CD1c-positive myeloid dendritic cell (primary cell): ENCODE measurements around the gene L3HYPDH.
A peak's percentile ranks its signal among the peaks of the same experiment; 100 is the strongest.
"Not testable (repeated sequence)": the region's sequence is repeated elsewhere in the genome, so short reads cannot be mapped to it uniquely, and the experiment has no call there.

Experiments
- DNase-seq: peaks from one replicate; pipeline ENCODE4 v3.0.0-alpha.2; 2016; ENCODE audit errors: extremely low spot score

Gene L3HYPDH

GRCh38 chr14:59478540-59478939 lies 5.7 kb downstream of the L3HYPDH start:
- no peak for DNase-seq

DNA sequence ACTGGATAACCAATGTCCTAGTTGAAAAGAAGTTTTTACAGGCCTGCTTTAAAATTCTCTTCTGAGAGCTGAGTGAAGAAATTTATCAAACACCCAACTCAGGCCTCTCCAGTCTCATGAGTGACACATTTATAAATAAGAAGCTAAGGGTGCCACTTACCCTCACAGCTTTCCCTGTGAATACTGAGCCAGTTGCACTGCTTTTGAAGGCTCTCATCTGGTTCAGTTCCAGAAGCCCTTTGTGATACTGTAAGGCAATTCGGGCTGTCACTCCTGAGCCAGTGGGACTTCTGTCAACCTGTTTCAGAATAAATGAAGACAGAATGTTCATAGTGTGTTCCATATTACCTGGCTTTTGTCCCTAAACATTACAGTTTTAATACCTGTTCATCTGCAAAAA lies 8.5 kb downstream of the L3HYPDH start:
- no peak for DNase-seq

DNA sequence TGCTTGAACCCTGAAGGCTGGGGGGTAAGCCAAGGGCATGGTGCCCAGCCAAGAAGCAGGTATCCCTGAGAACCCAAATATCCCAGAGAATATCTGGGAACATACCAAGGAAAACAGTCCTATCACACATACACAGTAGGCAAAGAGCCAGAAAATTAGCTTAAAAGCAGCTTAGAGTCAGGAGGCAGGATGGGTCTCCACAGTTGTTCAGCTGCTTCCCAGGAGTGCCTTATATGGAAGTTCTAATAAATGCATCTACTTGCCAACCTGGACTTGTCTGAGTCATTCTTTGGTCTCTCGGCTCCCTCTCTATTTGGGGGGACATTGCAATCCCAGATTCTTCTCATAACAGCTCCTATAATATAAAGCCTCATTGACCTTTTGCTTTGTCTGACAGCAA lies 10.0 kb downstream of the L3HYPDH start:
- DNase-seq: no peak

GRCh38 chr14:59465316-59466135 lies 18.7 kb downstream of the L3HYPDH start, which contains the start of gene GPR135:
Gene GPR135 (minus strand): TSS chr14:59465380. CDS start chr14:59465226, 154 bp downstream.
- DNase-seq: no peak

GRCh38 chr14:59464486-59465315 lies 19.5 kb downstream of the L3HYPDH start:
- peak; percentile 66 for DNase-seq

GRCh38 chr14:59463787-59464485 lies 20.3 kb downstream of the L3HYPDH start:
- no peak for DNase-seq

DNA sequence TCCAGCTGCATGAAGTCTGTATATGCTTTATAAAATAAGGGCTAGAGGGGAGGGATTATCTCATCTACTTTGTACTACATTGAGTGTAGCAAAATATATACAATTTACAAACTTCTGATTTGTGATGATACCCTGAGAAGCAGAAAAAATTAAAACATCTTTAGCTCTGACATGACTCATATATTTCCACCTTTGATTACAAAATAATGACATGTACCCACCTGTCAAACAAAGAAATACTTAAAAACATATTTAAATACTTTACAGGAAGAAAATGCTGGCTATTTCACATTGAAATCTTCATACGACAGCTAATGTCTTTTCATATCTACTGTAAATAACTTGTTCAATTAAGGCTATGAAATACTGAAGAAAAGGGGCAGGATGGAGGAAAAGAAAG lies 22.3 kb downstream of the L3HYPDH start:
- DNase-seq: no peak

DNA sequence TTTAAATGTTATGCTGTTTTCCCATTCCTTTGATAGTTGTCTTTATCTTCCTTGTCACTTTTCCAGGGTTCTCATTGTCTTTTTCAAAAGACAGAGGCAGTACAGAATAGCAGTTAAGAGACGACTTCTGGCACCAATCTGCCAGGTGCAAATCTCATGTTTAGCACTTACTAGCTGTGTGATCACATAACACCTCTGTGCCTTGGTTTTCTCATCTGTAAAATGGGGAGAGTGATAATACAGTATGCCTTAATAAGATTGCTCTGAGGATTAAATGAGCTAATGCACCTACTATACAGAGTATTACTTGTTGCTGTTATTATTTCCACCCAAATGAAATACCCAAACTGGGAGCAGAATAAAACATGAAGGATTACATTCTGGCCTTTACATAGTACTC lies 23.8 kb downstream of the L3HYPDH start:
- DNase-seq: no peak

DNA sequence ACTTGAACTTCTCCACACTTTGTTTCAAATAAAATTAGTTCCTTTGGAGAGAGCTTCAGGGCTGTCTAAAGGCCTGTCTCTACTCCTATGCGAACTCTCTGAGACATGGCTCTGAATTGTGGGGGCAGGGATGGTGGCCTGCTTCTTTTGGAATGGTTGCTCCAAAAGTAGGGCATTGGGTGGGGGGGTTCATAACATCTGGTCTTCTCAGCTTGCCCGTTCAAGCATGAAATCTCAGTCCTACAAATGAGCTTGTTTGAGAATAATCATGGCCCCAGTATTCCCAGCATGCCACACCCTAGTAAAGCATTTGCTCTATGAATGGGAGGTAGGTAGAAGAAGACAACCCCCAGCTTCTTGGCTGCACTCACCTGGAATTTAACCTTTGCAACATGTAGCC lies 25.7 kb downstream of the L3HYPDH start:
- no peak for DNase-seq

DNA sequence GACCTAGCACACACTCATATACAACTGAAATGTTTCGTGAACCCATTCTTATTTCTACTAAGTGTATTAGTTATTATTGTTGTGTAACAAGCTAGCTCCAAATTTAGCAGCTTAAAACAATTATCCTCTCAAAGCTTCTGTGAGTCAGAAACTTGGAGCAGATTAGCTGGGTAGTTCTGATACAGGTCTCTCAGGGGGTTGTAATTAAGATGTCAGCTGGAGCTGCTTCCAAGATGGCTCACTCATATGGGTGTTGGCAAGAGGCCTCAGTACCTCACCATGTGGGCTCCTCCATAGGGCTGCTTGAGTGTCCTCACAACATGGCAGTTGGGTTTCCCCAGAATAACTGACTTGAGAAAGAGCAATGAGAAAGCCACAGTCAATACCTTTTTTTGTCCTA lies 28.8 kb downstream of the L3HYPDH start:
- no peak for DNase-seq

- no peak for DNase-seq
Observed at GRCh38 chr14:59454139-59454538, 30.1 kb downstream of the L3HYPDH start.

DNA sequence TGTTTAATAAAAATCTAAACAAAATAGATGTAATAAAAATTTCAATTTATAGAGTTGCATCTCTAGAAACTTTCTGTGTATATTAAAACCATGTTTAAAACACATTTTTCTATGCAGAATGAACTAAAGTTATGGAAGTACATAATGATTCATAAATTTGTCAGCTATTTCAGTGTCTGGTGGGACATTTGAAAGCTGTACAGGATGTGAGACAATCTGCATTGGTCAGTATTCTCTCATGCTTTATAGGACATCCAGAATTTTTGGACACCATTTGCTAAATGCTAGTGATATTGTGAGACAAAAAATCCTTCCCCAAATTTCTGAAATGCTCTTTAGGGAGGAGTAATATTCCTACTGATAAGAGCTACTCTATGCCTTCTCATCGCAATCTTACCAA lies 32.4 kb downstream of the L3HYPDH start:
- no peak for DNase-seq

- DNase-seq: no peak
Observed at GRCh38 chr14:59450716-59451115, 33.5 kb downstream of the L3HYPDH start.

GRCh38 chr14:59448673-59449072 lies 35.5 kb downstream of the L3HYPDH start:
- DNase-seq: not testable (repeated sequence)

DNA sequence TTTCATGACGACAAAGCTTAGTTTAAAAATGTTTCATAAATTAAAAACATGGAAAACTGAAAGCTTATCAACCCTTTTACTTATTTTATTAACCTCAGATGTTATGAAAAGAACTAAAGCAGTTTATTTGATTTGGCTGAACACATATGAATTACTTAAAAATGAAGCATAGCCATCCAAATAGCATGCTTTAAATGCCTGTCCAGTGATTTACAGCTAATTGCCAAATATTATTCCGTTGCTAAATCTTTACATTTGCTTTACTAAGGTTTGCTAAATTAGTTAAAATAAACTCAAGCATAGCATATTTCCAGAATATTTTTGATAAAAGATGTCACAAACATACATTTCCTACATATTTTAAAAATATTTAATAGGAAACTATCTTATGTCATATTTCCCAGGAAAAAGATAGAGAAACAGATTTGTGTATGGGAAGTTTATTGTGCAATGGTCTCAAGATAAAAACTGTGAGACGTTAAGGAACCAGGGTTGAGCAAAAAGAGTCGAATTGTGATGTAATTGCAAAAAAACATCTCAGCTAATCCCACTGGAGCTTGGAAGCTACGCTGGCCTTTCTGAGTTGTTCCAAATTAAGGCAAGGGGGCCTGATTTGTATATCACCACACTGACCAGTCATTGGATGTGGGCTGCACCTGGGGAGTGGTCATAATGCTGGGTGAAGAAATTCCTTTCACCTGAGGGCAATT lies 44.8 kb downstream of the L3HYPDH start:
- DNase-seq: peak; percentile 40

DNA sequence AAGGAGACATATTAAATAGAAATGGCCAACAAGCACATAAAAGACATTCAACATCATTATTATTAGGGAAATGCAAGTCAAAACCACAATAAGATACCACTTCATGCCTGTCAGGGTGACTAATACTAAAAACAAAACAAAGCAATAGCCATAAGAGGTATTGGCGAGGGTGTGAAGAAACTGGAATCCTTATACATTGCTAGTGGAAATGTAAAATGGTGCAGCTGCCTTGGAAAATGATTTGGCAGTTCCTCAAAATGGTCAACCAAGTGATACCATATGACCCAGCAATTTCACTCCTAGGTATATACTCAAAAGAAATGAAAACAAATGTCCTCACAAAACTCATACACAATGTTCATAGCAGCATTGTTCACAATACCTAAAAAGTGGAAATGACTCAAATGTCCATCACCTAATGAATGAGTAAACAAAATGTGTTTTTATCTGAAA lies 46.0 kb downstream of the L3HYPDH start:
- DNase-seq: peak; percentile 29

GRCh38 chr14:59435987-59436386 lies 48.2 kb downstream of the L3HYPDH start:
- peak; percentile 65 for DNase-seq

GRCh38 chr14:59435101-59435500 lies 49.1 kb downstream of the L3HYPDH start:
- DNase-seq: no peak

DNA sequence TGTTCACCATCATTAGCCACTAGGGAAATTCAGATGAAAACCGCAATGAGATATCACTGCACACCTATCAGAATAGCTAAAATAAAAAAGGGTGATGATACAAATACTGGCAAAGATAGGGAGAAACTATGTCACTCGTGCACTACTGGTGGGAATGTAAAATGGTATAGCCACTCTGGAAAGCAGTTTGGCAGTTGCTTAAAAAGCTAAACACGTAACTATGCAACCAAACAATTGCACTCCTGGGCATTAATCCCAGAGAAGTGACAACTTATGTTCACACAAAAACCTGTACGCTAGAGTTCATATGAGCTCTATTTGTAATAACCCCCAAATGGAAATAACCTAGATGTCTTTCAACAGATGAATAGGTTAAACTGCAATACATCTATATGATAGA lies 54.4 kb downstream of the L3HYPDH start:
- no peak for DNase-seq

DNA sequence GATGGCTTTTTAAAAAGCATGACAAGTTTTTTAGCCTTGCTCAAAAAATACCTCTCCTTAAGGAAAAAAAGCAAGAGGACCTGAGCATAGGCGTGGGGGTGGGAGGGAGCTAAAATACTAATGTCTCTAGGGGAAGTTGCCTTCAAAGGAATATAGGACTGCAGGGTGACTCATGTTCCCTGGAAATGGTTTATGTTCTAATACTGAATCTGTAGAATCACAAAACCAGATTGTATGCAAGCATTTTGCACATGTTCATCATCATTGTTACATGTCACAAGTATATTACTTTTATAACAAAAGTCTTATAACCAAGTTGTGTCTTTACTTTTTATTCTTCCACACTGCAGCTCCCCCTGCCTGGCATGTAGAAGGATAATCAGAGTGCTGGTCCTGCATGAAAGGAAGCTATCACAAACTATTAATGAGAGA lies 55.6 kb downstream of the L3HYPDH start:
- peak; percentile 88 for DNase-seq
